K562 (cell line): ENCODE measurements around the gene VPS11. TPM values are rescaled to one million over a fixed set of nuclear protein-coding genes. Genes with fewer than 3 reads are reported as not detected.

Experiments
- ATF2 ChIP-seq: sonication (generic); formaldehyde crosslinking; IDR thresholded peaks from 2 replicates; pipeline ENCODE4 v1.8.1; 2022; ENCODE audit warnings: missing genetic modification reagents
- CBX1 ChIP-seq: sonication (generic); IDR thresholded peaks from 2 replicates; pipeline ENCODE4 v1.6.1; 2016; ENCODE audit warnings: antibody characterized with exemption, low read depth, mild to moderate bottlenecking
- CREBBP ChIP-seq: IDR thresholded peaks from one replicate; pipeline ENCODE4 v1.6.1; 2012; ENCODE audit warnings: low read depth, mild to moderate bottlenecking, control low read depth, inconsistent platforms, low read length
- DNMT1 ChIP-seq: fragments of 450-650 bp; IDR thresholded peaks from 2 replicates; pipeline ENCODE4 v1.6.1; 2016; ENCODE audit warnings: antibody characterized with exemption, mild to moderate bottlenecking
- ETS1 ChIP-seq: conservative IDR thresholded peaks from 2 replicates; pipeline ENCODE4 v1.6.1; 2011; ENCODE audit warnings: low read depth, mild to moderate bottlenecking, low read length; ENCODE audit not compliant: control insufficient read depth
- EZH2 ChIP-seq: IDR thresholded peaks from 2 replicates; pipeline ENCODE4 v1.6.1; 2012; ENCODE audit warnings: low read depth, mild to moderate bottlenecking, inconsistent platforms, low read length, borderline replicate concordance
- HES1 ChIP-seq: fragments of 450-650 bp; IDR thresholded peaks from 2 replicates; pipeline ENCODE4 v1.6.1; 2016; ENCODE audit warnings: low read depth, mild to moderate bottlenecking, moderate library complexity
- HMBOX1 ChIP-seq: sonication (generic); IDR thresholded peaks from 2 replicates; pipeline ENCODE4 v1.6.1; 2016
- HOMEZ ChIP-seq: fragments of 250-450 bp; sonication (Bioruptor Pico); IDR thresholded peaks from 2 replicates; pipeline ENCODE4 v1.4.0; 2020; ENCODE audit warnings: mild to moderate bottlenecking, moderate library complexity
- RBM17 ChIP-seq: fragments of 200-400 bp; formaldehyde crosslinking; IDR thresholded peaks from 2 replicates; pipeline ENCODE4 v1.6.1; 2017; ENCODE audit warnings: low read depth, mild to moderate bottlenecking, low read length, borderline replicate concordance
- TAF1 ChIP-seq: IDR thresholded peaks from 2 replicates; pipeline ENCODE4 v1.6.1; 2011; ENCODE audit warnings: mild to moderate bottlenecking, low read length, moderate library complexity; ENCODE audit not compliant: insufficient read depth, control insufficient read depth, severe bottlenecking; ENCODE audit errors: extremely low read depth
- TCF3 ChIP-seq: sonication (generic); formaldehyde crosslinking; IDR thresholded peaks from 2 replicates; pipeline ENCODE4 v1.4.0; 2020; ENCODE audit warnings: mild to moderate bottlenecking, missing genetic modification reagents
- TCFL5 ChIP-seq: fragments of 250-450 bp; sonication (Bioruptor Pico); conservative IDR thresholded peaks from 2 replicates; pipeline ENCODE4 v1.6.1; 2021; ENCODE audit warnings: mild to moderate bottlenecking, moderate library complexity, matching md5 sums
- WHSC1 ChIP-seq: IDR thresholded peaks from one replicate; pipeline ENCODE4 v1.6.1; 2012; ENCODE audit warnings: low read length, control low read depth, inconsistent platforms
- ZBTB33 ChIP-seq: sonication (generic); formaldehyde crosslinking; IDR thresholded peaks from 2 replicates; pipeline ENCODE4 v1.8.1; 2023; ENCODE audit warnings: mild to moderate bottlenecking, missing genetic modification reagents
- ZFPM2 ChIP-seq: fragments of 250-450 bp; sonication (Bioruptor Pico); IDR thresholded peaks from 2 replicates; pipeline ENCODE4 v1.5.1; 2022; ENCODE audit warnings: mild to moderate bottlenecking
- ZNF12 ChIP-seq: sonication (generic); formaldehyde crosslinking; IDR thresholded peaks from 2 replicates; pipeline ENCODE4 v1.4.0; 2020; ENCODE audit warnings: mild to moderate bottlenecking, missing genetic modification reagents
- ZNF133 ChIP-seq: fragments of 250-450 bp; sonication (Bioruptor Pico); IDR thresholded peaks from 2 replicates; pipeline ENCODE4 v1.4.0; 2020; ENCODE audit warnings: mild to moderate bottlenecking
- ZSCAN32 ChIP-seq: fragments of 450-650 bp; formaldehyde crosslinking; IDR thresholded peaks from 2 replicates; pipeline ENCODE4 v1.4.0; 2020; ENCODE audit warnings: mild to moderate bottlenecking, moderate library complexity
- polyA plus RNA-seq, 8 experiments: library from polyadenylated mRNA; depleted of rRNA in 4 of 8; stranded (reverse) in 5 of 8; unstranded in 3 of 8; fragments of >200 nt; fragmentation: Nextera tagmentation in 2 of 8; fragmentation: Illumina TruSeq in 1 of 8; extraction: Ambion mirVana in 2 of 8; extraction: Trizol in 1 of 8; gene quantifications; 2 replicates each; pipeline versions ENCODE4 v1.2.1 to v1.2.3, GENCODE V29; 2011 to 2014; ENCODE audit warnings: inconsistent platforms in 1 of 8, missing spikeins in 1 of 8
- total RNA-seq, 7 experiments: library from RNA; depleted of rRNA in 6 of 7; stranded (reverse); fragments of >200 nt in 6 of 7; fragmentation: Illumina TruSeq in 2 of 7; extraction: Trizol in 2 of 7; gene quantifications; 2 replicates each; pipeline versions ENCODE4 v1.2.1 to v1.2.3, GENCODE V29; 2011 to 2021; ENCODE audit warnings: low replicate concordance in 1 of 7

VPS11 gene
- total and polyA plus RNA-seq, 9 of the 15 experiments (the other 6 are each of a cell fraction or from before 2014, with no cell fraction given): 14.1 to 35.5 (median 27.5) TPM

- TF ChIP-seq ATF2 (CRISPR knock-in tag): no peak
- no peak for TF ChIP-seq ZFPM2
- peak; percentile 89 for TF ChIP-seq ETS1
- TF ChIP-seq TCFL5 (CRISPR knock-in tag): no peak
- 0 out of 2 replicates have a peak, but pooled peaks have one; percentile 27 for TF ChIP-seq ZNF12
- no peak for TF ChIP-seq HOMEZ (CRISPR knock-in tag)
- TF ChIP-seq HMBOX1: no peak
- 0 out of 2 replicates have a peak, but pooled peaks have one; percentile 31 for TF ChIP-seq DNMT1
- TF ChIP-seq WHSC1: no peak
- TF ChIP-seq ZNF133 (CRISPR knock-in tag): no peak
- TF ChIP-seq ZBTB33 (CRISPR knock-in tag): no peak; the same call in 1 of the 2 replicates
- peak; percentile 28 for TF ChIP-seq TAF1
- TF ChIP-seq CREBBP: no peak
- no peak for TF ChIP-seq HES1
- TF ChIP-seq EZH2: no peak
- 0 out of 2 replicates have a peak, but pooled peaks have one; percentile 5 for TF ChIP-seq TCF3 (CRISPR knock-in tag)
- no peak for TF ChIP-seq CBX1
- TF ChIP-seq RBM17: no peak
- TF ChIP-seq ZSCAN32 (CRISPR knock-in tag): no peak
Measured at GRCh38 chr11:119106564-119107537, 39.2 kb downstream of the VPS11 start, which contains the start of gene C2CD2L (continued).
